ENCODE data around the gene RPS16. TPM values are rescaled to one million over a fixed set of nuclear protein-coding genes. Genes with fewer than 3 reads are reported as not detected.

The RPS16 gene
- total and polyA plus RNA-seq, 9 of the 15 experiments (the other 6 are each of a cell fraction or from before 2014, with no cell fraction given), result 82.6 to 3,671 (median 2,204) TPM

DNA sequence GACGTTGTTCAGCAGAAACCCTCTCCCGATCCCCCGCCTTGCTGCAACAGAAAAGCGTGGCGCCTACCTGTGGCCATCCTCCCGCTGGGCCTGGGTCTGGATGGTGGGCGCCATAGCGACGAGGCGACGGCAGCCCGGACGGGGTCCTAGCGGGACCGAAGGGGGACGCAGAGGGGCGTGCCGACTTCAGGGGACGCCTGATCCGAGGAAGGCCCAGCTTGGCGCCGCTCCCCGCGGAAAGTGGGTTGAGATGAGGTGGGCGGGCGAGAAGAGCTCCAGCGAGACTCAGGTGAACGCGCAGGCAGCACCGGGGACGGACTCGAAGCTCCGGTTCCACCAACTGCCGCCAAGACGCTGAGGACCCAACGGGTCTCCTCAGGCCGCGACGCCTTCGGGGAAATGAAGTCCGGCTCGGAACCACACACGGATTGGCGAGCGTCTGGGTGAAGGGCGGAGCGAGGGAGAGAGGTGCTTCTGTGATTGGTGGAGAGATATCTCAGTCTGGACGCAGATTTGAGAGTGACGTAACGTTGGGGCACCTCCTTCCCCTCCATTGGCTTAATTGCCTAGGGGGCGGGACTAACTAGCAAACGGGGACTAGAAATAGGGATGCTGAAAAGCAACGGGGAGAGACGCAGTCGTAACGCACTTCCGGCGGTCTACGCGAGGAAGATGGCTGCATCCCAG lies 44.9 kb downstream of the RPS16 start, which contains the start of the genes MED29 and PAF1 (continued):
- TF ChIP-seq GTF3C2 (IDR thresholded peaks at IDR 0.05; ENCODE audit: borderline replicate concordance, extremely low read depth, insufficient read length) (no peak), MYC (IDR thresholded peaks at IDR 0.05; ENCODE audit: low read depth, low read length) (no peak; the same call in 1 of the 2 replicates), MYC (CRISPR knock-in tag; IDR thresholded peaks at IDR 0.05; ENCODE audit: borderline replicate concordance, low read depth) (0 out of 2 replicates have a peak, but pooled peaks have one; percentile 39), ELK3 (CRISPR knock-in tag; IDR thresholded peaks at IDR 0.05) (no peak), CBX3 (IDR thresholded peaks at IDR 0.05; ENCODE audit: borderline replicate concordance in 1 of 2, low read length in 2 of 2) (no peak), ZNF583 (CRISPR knock-in tag; IDR thresholded peaks at IDR 0.05) (no peak), TAF7 (tag; IDR thresholded peaks at IDR 0.05) (peak; percentile 50), MXI1 (IDR thresholded peaks at IDR 0.05; ENCODE audit: low read depth, low read length) (no peak), XRCC3 (IDR thresholded peaks at IDR 0.05) (no peak), ARID2 (IDR thresholded peaks at IDR 0.05) (no peak), ZNF551 (CRISPR knock-in tag; IDR thresholded peaks at IDR 0.05) (no peak), PHB (CRISPR knock-in tag; IDR thresholded peaks at IDR 0.05) (no peak), ZNF445 (CRISPR knock-in tag; IDR thresholded peaks at IDR 0.05; ENCODE audit: low read depth) (no peak), ZNF23 (CRISPR knock-in tag; IDR thresholded peaks at IDR 0.05) (no peak), MAFF (IDR thresholded peaks at IDR 0.05; ENCODE audit: low read length) (no peak), EP400 (IDR thresholded peaks at IDR 0.05) (peak; percentile 90), BRD9 (IDR thresholded peaks at IDR 0.05; ENCODE audit: low read depth, partially characterized antibody) (no peak), PTTG1 (tag; IDR thresholded peaks at IDR 0.05; ENCODE audit: low read depth) (no peak), ZNF511 (CRISPR knock-in tag; IDR thresholded peaks at IDR 0.05) (peak; percentile 88), ZNF830 (CRISPR knock-in tag; IDR thresholded peaks at IDR 0.05) (no peak; the same call in 1 of the 2 replicates), MCM3 (IDR thresholded peaks at IDR 0.05) (no peak), PCBP1 (IDR thresholded peaks at IDR 0.05; ENCODE audit: low read depth, low read length, poor library complexity, severe bottlenecking) (no peak), ZNF707 (CRISPR knock-in tag; conservative IDR thresholded peaks at IDR 0.05) (no peak), ZZZ3 (IDR thresholded peaks at IDR 0.05) (no peak), TFAP4 (CRISPR knock-in tag; IDR thresholded peaks at IDR 0.05; ENCODE audit: borderline replicate concordance) (peak; percentile 77)

Measured in K562 (cell line).